HepG2 (cell line): Measurements from ENCODE around the gene PLEKHA6. TPM values are rescaled to one million over a fixed set of nuclear protein-coding genes. Genes with fewer than 3 reads are reported as not detected.

Source experiments
- ATAC-seq: fragments of 200-7000 bp; cut with Tn5 transposase; 3 replicates; pipeline ENCODE4 v1.9.1; 2020; ENCODE audit warnings: mild to moderate bottlenecking, moderate library complexity
- BruUV-seq: library from RNA; stranded (reverse); fragments of 400-500 nt; replicated peaks from 2 replicates; lab custom pipeline; 2021; lab: Mats Ljungman, UMichigan
- CTCF ChIA-PET: fragments of 300-600 bp; formaldehyde crosslinking; extraction: SDS; loops from one replicate; lab custom pipeline; 2021; ENCODE audit warnings: low total read pairs, inconsistent platforms, low intra/inter-chr PET ratio; lab: Yijun Ruan, JAX
- POLR2A ChIA-PET: fragments of 350-600 bp; sonication (Branson Sonifier 250); formaldehyde crosslinking; loops from one replicate; lab custom pipeline; 2020; ENCODE audit warnings: antibody characterized with exemption, inconsistent platforms; lab: Yijun Ruan, JAX
- DNase-seq: peaks from one replicate; pipeline ENCODE4 v3.0.0-alpha.2; 2015; ENCODE audit warnings: low spot score
- FAIRE-seq: peaks from 3 replicates; lab custom pipeline; 2011; peaks lifted over from hg19 to GRCh38; lab: Jason Lieb, UNC
- H2AFZ ChIP-seq: one replicate; pipeline ENCODE4 v1.6.1; 2011; ENCODE audit warnings: low read length, inconsistent platforms
- H3K27ac ChIP-seq: fragments of 300-600 bp; 3 replicates; pipeline ENCODE4 v1.8.0; 2011; ENCODE audit warnings: mixed run types, mild to moderate bottlenecking, mixed read lengths, low read length, inconsistent platforms; ENCODE audit not compliant: insufficient read depth; ENCODE audit errors: extremely low read length
- H3K27me3 ChIP-seq, 2 experiments: fragments of 200-600 bp in 1 of 2; 2 replicates in 1 of 2; 3 replicates in 1 of 2; pipeline versions ENCODE4 v1.6.0 to v1.8.0; 2011; ENCODE audit warnings: low read length in 2 of 2, mild to moderate bottlenecking in 2 of 2, moderate library complexity in 2 of 2, inconsistent platforms in 1 of 2; ENCODE audit not compliant: insufficient read depth in 2 of 2, control insufficient read depth in 1 of 2
- H3K36me3 ChIP-seq, 2 experiments: fragments of 200-600 bp in 1 of 2; replicated peaks in 1 of 2; 2 replicates in 1 of 2; 3 replicates in 1 of 2; pipeline versions ENCODE4 v1.5.1 to v1.8.0; 2011; ENCODE audit warnings: low read length in 2 of 2, inconsistent platforms in 1 of 2; ENCODE audit not compliant: insufficient read depth in 2 of 2, control insufficient read depth in 1 of 2
- H3K4me1 ChIP-seq: 2 replicates; pipeline ENCODE4 v1.5.1; 2012; ENCODE audit warnings: low read length, inconsistent platforms; ENCODE audit not compliant: insufficient read depth
- H3K4me2 ChIP-seq: 2 replicates; pipeline ENCODE4 v1.6.0; 2011; ENCODE audit warnings: low read depth, low read length, inconsistent platforms
- H3K4me3 ChIP-seq, 3 experiments: fragments of 200-600 bp in 1 of 3; sonication (generic), shearing (Covaris generic) in 1 of 3; replicated peaks in 1 of 3; 2 replicates each; pipeline ENCODE4 v1.5.1; 2011 to 2016; ENCODE audit warnings: low read length in 3 of 3, inconsistent platforms in 2 of 3, low read depth in 2 of 3, mild to moderate bottlenecking in 2 of 3, control low read depth in 1 of 3, mixed read lengths in 1 of 3; ENCODE audit not compliant: insufficient read depth in 1 of 3
- H3K79me2 ChIP-seq: one replicate; pipeline ENCODE4 v1.6.1; 2011; ENCODE audit warnings: low read length, inconsistent platforms; ENCODE audit not compliant: insufficient read depth
- H3K9ac ChIP-seq: 2 replicates; pipeline ENCODE4 v1.6.0; 2011; ENCODE audit warnings: mild to moderate bottlenecking, low read depth, low read length, inconsistent platforms; ENCODE audit not compliant: insufficient read depth
- H3K9me3 ChIP-seq: 2 replicates; pipeline ENCODE4 v1.5.1; 2012; ENCODE audit warnings: mild to moderate bottlenecking, low read length
- H4K20me1 ChIP-seq: 2 replicates; pipeline ENCODE4 v1.6.0; 2011; ENCODE audit warnings: inconsistent platforms, mild to moderate bottlenecking, low read length, moderate library complexity; ENCODE audit not compliant: insufficient read depth
- IKZF4 ChIP-seq: sonication (generic); formaldehyde crosslinking; IDR thresholded peaks from 2 replicates; pipeline ENCODE4 v1.5.1; 2020; ENCODE audit warnings: borderline replicate concordance, mild to moderate bottlenecking, low read depth, missing genetic modification reagents; ENCODE audit errors: not compliant biosample characterization
- PAXIP1 ChIP-seq: sonication (generic); formaldehyde crosslinking; conservative IDR thresholded peaks from 2 replicates; pipeline ENCODE4 v1.4.0; 2020; ENCODE audit warnings: mild to moderate bottlenecking, missing genetic modification reagents, moderate library complexity
- REST ChIP-seq, 2 experiments: IDR thresholded peaks; 2 replicates each; pipeline ENCODE4 v1.6.1; 2011 to 2012; ENCODE audit warnings: low read length in 2 of 2, borderline replicate concordance in 1 of 2, low read depth in 1 of 2, mild to moderate bottlenecking in 1 of 2, moderate library complexity in 1 of 2
- RFX5 ChIP-seq: IDR thresholded peaks from 2 replicates; pipeline ENCODE4 v1.6.1; 2011; ENCODE audit warnings: low read depth, low read length, improper control_type of control experiment
- STAG1 ChIP-seq: sonication (generic); formaldehyde crosslinking; IDR thresholded peaks from 2 replicates; pipeline ENCODE4 v1.4.0; 2020; ENCODE audit warnings: missing genetic modification reagents
- ZNF558 ChIP-seq: sonication (generic); formaldehyde crosslinking; IDR thresholded peaks from 2 replicates; pipeline ENCODE4 v1.9.0; 2022; ENCODE audit warnings: mild to moderate bottlenecking, missing genetic modification reagents, borderline replicate concordance
- WGBS: methylation state at CpG from one replicate; pipeline ENCODE4 v1.1.6; 2017; ENCODE audit warnings: low lambda C conversion rate; 5-methylcytosine and 5-hydroxymethylcytosine counted together
- in situ Hi-C: cut with HindIII; loops from 2 replicates; pipeline ENCODE4 v1.10.0; 2017; ENCODE audit warnings: low pct_unique_long_range_greater_than_20kb; ENCODE audit not compliant: extremely low pct_ligation_motif_present
- intact Hi-C: fragments of 100-400 bp; cut with micrococcal nuclease; formaldehyde crosslinking; loops from one replicate; pipeline ENCODE4 v1.10.0; 2022; ENCODE audit not compliant: unreplicated experiment
- polyA plus RNA-seq, 8 experiments: library from polyadenylated mRNA; depleted of rRNA in 3 of 8; stranded (reverse) in 7 of 8; unstranded in 1 of 8; fragments of >200 nt; fragmentation: Illumina TruSeq in 4 of 8; extraction: Trizol in 4 of 8; gene quantifications; 2 replicates each; pipeline versions ENCODE4 v1.2.1 to v1.2.3, GENCODE V29; 2011 to 2016; ENCODE audit warnings: low read depth in 4 of 8, missing spikeins in 1 of 8, mixed read lengths in 1 of 8; ENCODE audit not compliant: insufficient read depth in 1 of 8
- total RNA-seq, 5 experiments: library from RNA; depleted of rRNA; stranded (reverse); fragments of >200 nt; fragmentation: Illumina TruSeq; extraction: Trizol; gene quantifications; 2 replicates each; pipeline ENCODE4 v1.2.3, GENCODE V29; 2016; ENCODE audit warnings: low read depth in 1 of 5

The PLEKHA6 gene
- total and polyA plus RNA-seq, 2 of the 13 experiments (the other 11 are each of a cell fraction or from before 2014, with no cell fraction given) = 5.3 to 11.4 TPM

GRCh38 chr1:204180133-204180532 is 179.6 kb downstream of the PLEKHA6 start (continued):
- TF ChIP-seq PAXIP1 (CRISPR knock-in tag) = 0 out of 2 replicates have a peak, but pooled peaks have one; percentile 15
- TF ChIP-seq IKZF4 = no peak
- TF ChIP-seq STAG1 (CRISPR knock-in tag) = no peak
- no peak for TF ChIP-seq RFX5

DNA sequence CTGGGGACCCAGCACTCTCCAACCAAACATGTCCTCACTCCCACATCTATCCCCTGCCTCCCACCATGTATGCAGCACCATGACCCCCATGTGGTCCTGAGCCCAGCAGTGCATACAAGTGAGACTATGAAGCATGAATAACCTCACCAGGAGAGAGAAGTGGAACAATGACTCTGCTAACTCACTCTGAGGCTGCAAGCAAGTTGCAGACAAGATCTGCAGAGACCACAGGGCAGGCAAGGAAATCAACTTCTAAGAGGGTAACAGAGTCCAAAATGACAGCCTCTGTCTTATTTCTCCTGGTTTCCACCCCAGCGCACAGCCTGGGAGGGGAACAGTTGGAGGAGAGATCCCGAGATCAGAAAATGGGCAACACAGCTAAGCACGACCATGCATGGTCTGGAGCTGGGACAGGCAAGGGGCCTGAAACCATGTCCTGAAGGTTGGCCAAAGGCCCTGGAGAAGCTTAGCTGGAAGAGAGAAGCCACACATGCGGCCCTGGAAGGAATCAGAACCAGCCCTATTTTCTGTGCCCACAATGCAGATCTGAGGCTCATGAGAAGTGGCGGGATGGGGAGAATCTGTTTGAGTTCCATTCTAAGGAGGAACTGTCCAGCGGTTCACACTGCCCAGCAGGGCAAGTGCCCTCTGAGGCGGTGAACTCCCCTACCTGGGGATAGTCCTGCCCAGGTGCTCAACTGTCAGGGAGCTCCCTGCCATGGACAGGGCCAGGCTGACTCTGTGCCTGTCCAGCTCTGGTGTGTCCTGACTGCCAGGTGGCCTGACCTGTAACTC is 181.0 kb downstream of the PLEKHA6 start:
- TF ChIP-seq REST (IDR thresholded peaks at IDR 0.05; ENCODE audit: borderline replicate concordance in 1 of 2, low read depth in 1 of 2, low read length in 2 of 2) (peak in 1 of 2 experiments; percentile 10; a peak in 1 of 4 replicates), ZNF558 (CRISPR knock-in tag) (no peak)
- Histone ChIP-seq H3K27me3 (peaks cover 0 to 11% of the 10 kb centered on the region in 2 experiments; a peak in 1 of 5 replicates), H3K9ac (no peak overlapping the region), H2AFZ (no peak overlapping the region), H3K4me1 (peaks cover 21% of the 10 kb centered on the region), H3K4me3 (no peak overlapping the region), H3K79me2 (no peaks in the 10 kb centered on the region), H4K20me1 (no peaks in the 10 kb centered on the region), H3K27ac (no peak overlapping the region), H3K9me3 (no peaks in the 10 kb centered on the region), H3K36me3 (no peaks in the 10 kb centered on the region), H3K4me2 (no peak overlapping the region)
- in situ Hi-C loops = no loop called here
- DNase-seq (no peak), FAIRE-seq (no peak), ATAC-seq (peak; percentile 31; the same call in 1 of the 3 replicates)
- ChIA-PET POLR2A (interaction anchor here (2.4 kb wide), 1 partner anchor 12 kb away, joined by 7 read pairs; no protein-coding TSS in a partner anchor), CTCF (no interaction called here)
- no TSS peak for BruUV-seq
- WGBS = 54% methylated on average over 4 of the region's 7 CpGs
- intact Hi-C loops = no loop called here
